Right lobe of liver (tissue), 6 donors: ENCODE data around the gene WT1. TPM values are rescaled to one million over a fixed set of nuclear protein-coding genes. Genes with fewer than 3 reads are reported as not detected.
A peak's percentile ranks its signal among the peaks of the same experiment; 100 is the strongest.

Experiments used
- ATAC-seq, 4 donors: fragments of 200-7000 bp; cut with Tn5 transposase; one replicate each; pipeline ENCODE4 v1.9.1; 2020; ENCODE audit warnings: mild to moderate bottlenecking in 4 of 4, moderate library complexity in 4 of 4
- DNase-seq, 3 donors: peaks; one replicate each; pipeline ENCODE4 v3.0.0-alpha.2; 2020
- H3K27ac ChIP-seq, 3 donors: fragments of 200-600 bp; one replicate each; pipeline ENCODE4 v1.8.0; 2022
- H3K27me3 ChIP-seq, 2 donors: fragments of 200-600 bp; one replicate each; pipeline ENCODE4 v1.8.0; 2022
- H3K36me3 ChIP-seq, 4 donors: fragments of 200-600 bp; sonication (generic) in 1 of 4; one replicate each; pipeline versions ENCODE4 v1.5.1 to v1.8.0; 2017 to 2022; ENCODE audit warnings: control low read depth in 1 of 4
- H3K4me1 ChIP-seq, 4 donors: fragments of 200-600 bp; sonication (generic) in 1 of 4; one replicate each; pipeline versions ENCODE4 v1.5.1 to v1.8.0; 2017 to 2022; ENCODE audit warnings: control low read depth in 1 of 4
- H3K4me3 ChIP-seq, 3 donors: fragments of 200-600 bp; one replicate each; pipeline ENCODE4 v1.8.0; 2022
- H3K9me3 ChIP-seq, 4 donors: fragments of 200-600 bp; sonication (generic) in 1 of 4; one replicate each; pipeline versions ENCODE4 v1.5.1 to v1.8.0; 2017 to 2022; ENCODE audit warnings: control low read depth in 1 of 4
- POLR2A ChIP-seq: fragments of 450-650 bp; IDR thresholded peaks from one replicate; pipeline ENCODE4 v1.6.1; 2017; ENCODE audit warnings: antibody characterized with exemption, mild to moderate bottlenecking
- WGBS: methylation state at CpG from one replicate; pipeline ENCODE4 v1.1.6; 2018; ENCODE audit warnings: low coverage, low lambda C conversion rate; ENCODE audit not compliant: insufficient coverage; ENCODE audit errors: missing lambda C conversion rate; 5-methylcytosine and 5-hydroxymethylcytosine counted together
- intact Hi-C, 2 donors: fragments of 100-400 bp; cut with DNase I; formaldehyde crosslinking; loops; one replicate each; pipeline versions ENCODE4 v1.11.2 to v1.14.1; 2022
- total RNA-seq, 6 experiments: library from RNA; depleted of rRNA in 2 of 6; stranded (reverse); fragments of >200 nt in 2 of 6; fragmentation: NEBNext Ultra II Directional in 3 of 6; extraction: Animal tissue kit (Norgen Biotek cat#: 25700) in 3 of 6; gene quantifications; one replicate each; pipeline versions ENCODE4 v1.1.0 to v1.2.4, GENCODE V29; 2016 to 2023
- TF ChIP-seq, protein P1 (sequence below), 4 donors: fragments of 200-600 bp in 3 of 4; fragments of 450-650 bp in 1 of 4; IDR thresholded peaks; one replicate each; pipeline versions ENCODE4 v1.5.1 to v1.8.0; 2016 to 2022; ENCODE audit warnings: antibody characterized with exemption in 4 of 4, mild to moderate bottlenecking in 2 of 4
- donor health status: DM: no; HTN: yes; CAD: no.
- donor health status: DM: no; HTN: no; CAD: no.
- donor health status: DM: no; HTN: no; CAD: no.
- donor health status: DM: no; HTN: yes; CAD: no.
- donor health status: DM: no; HTN: yes; CAD: no.

The WT1 gene
- total RNA-seq, 6 experiments from 2014 or later = 0.07 to 0.99 (median 0.51) TPM; not detected in 3

DNA sequence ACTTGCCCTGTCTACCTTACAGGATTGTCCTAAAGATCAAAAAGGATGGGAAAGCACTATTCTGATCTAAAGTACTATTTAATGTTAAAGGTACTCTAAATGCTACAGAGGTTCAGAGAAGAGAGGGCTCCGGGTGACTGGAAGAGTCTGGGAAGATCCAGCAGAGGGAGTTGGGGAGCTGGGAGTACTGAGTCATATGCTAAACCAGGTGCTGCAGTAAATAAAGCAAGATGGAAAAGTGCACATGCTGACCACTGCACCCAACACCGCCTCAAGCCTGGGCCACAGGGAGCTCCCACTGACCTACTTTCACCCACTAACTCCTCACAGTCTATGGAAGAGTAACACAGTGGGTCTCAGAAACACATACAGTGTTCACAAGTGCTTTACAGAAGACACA lies 49.3 kb downstream of the WT1 start:
- H3K36me3 ChIP-seq = no peaks in the 10 kb centered on the region
- peak; percentile 45 to 65 (median 54) for ATAC-seq
- intact Hi-C loops = no loop called here
- TF ChIP-seq, protein P1, sequence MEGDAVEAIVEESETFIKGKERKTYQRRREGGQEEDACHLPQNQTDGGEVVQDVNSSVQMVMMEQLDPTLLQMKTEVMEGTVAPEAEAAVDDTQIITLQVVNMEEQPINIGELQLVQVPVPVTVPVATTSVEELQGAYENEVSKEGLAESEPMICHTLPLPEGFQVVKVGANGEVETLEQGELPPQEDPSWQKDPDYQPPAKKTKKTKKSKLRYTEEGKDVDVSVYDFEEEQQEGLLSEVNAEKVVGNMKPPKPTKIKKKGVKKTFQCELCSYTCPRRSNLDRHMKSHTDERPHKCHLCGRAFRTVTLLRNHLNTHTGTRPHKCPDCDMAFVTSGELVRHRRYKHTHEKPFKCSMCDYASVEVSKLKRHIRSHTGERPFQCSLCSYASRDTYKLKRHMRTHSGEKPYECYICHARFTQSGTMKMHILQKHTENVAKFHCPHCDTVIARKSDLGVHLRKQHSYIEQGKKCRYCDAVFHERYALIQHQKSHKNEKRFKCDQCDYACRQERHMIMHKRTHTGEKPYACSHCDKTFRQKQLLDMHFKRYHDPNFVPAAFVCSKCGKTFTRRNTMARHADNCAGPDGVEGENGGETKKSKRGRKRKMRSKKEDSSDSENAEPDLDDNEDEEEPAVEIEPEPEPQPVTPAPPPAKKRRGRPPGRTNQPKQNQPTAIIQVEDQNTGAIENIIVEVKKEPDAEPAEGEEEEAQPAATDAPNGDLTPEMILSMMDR (IDR thresholded peaks at IDR 0.05) = peak in 3 of 4 donors; percentile 16 to 28 (median 22)
- TF ChIP-seq POLR2A = no peak
- 13% methylated on average over 2 of the region's 2 CpGs for WGBS
- DNase-seq = no peak
- no peak overlapping the region for H3K4me3 ChIP-seq
- no peaks in the 10 kb centered on the region for H3K9me3 ChIP-seq
- H3K27ac ChIP-seq = no peak overlapping the region
- H3K27me3 ChIP-seq = no peaks in the 10 kb centered on the region
- no peaks in the 10 kb centered on the region for H3K4me1 ChIP-seq

DNA sequence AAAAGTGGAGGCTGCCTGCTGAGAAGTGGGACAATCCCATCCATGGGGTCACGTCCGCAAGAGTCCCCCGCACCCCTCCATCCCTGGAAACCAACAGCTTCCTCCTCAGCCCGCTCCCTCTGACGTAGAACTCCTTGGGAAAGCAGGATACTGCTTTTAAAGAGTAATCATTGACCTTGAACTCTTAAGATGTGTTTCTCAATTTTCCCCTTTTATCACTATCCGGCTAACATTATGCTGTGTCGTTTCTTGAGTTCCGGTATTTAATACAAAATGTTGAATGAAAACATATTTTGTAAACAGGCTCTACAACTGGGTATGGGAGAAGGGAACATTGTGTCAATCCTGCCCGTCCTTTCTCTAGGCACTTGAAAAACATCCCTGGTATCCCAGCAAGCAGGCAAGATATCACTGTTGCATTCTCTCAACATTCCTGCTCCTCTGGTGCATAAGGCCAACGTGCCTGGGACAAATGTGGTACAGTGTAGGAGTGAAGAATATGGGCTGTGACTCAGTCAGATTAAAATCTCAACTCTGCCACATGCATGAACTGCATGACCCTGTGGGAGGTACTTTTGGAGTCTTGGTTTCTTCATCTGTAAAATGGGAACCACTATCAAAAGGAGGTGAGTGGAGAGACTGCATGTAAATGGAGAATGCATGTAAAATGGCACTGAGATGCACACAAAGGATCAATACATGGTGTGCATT lies 52.8 kb downstream of the WT1 start:
- Histone ChIP-seq H3K4me3 (no peak overlapping the region), H3K36me3 (no peaks in the 10 kb centered on the region), H3K27ac (no peak overlapping the region), H3K4me1 (no peaks in the 10 kb centered on the region), H3K27me3 (no peaks in the 10 kb centered on the region), H3K9me3 (no peaks in the 10 kb centered on the region)
- WGBS = 36% methylated on average over 7 of the region's 10 CpGs
- DNase-seq (no peak), ATAC-seq (peak; percentile 51 to 74 (median 60))
- intact Hi-C loops = no loop called here
- TF ChIP-seq, protein P1 (IDR thresholded peaks at IDR 0.05) = no peak
- no peak for TF ChIP-seq POLR2A

DNA sequence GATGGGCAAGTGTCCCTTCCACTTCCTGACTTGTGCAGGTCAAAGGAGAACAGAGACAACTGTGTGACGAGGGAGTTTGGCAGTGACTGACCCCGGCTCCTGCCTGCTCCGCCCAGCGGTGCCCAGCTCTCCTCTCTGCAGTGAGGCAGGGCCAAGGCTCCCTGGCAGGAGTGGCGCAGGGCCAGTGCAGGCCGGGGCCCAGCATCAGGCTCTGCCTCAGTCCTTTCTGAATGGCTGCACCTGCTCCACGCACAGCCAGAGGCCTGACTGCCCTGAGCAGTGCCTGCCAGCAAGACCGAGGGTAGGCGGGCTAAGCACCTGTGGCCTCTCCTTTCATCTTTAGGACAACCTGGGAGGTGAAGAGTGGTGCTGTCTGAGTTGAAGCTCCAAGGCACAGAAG lies 54.2 kb downstream of the WT1 start:
- Histone ChIP-seq H3K36me3 (no peaks in the 10 kb centered on the region), H3K27me3 (no peaks in the 10 kb centered on the region), H3K27ac (no peak overlapping the region), H3K9me3 (no peaks in the 10 kb centered on the region), H3K4me1 (no peaks in the 10 kb centered on the region), H3K4me3 (no peak overlapping the region)
- ATAC-seq = no peak
- TF ChIP-seq POLR2A = no peak
- TF ChIP-seq, protein P1 (IDR thresholded peaks at IDR 0.05) = no peak
- intact Hi-C loops = no loop called here
- WGBS = no CpG with 5 or more reads among the region's 9 CpGs
- DNase-seq = no peak

DNA sequence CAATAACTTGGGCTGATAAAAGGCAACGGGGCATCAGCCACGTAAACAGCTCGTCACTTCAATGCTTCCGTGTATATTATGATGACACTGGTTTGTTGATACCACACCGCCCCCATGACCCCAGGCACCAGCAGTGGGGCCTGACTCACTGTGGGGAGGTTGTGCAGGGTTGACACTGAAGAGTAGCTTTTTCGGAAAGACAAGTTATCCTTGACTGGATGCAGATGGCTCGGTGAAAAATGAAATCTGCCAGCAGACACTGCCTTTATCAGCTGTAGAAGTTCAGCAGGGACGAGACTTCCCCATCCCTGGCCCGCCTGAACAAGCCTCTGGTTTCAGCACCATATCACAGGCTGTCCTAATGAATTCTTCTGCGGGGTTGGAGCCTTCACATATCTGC lies 55.6 kb downstream of the WT1 start:
- DNase-seq = no peak
- no peaks in the 10 kb centered on the region for H3K4me1 ChIP-seq
- no peak for TF ChIP-seq POLR2A
- TF ChIP-seq, protein P1 (IDR thresholded peaks at IDR 0.05) = no peak
- no peaks in the 10 kb centered on the region for H3K36me3 ChIP-seq
- no peaks in the 10 kb centered on the region for H3K27me3 ChIP-seq
- no peak overlapping the region for H3K4me3 ChIP-seq
- WGBS = 75% methylated on average over 4 of the region's 10 CpGs
- H3K9me3 ChIP-seq = no peaks in the 10 kb centered on the region
- H3K27ac ChIP-seq = no peak overlapping the region
- ATAC-seq = peak in 1 of 4 donors; percentile 19
- intact Hi-C loops = no loop called here
